Body of pancreas (tissue), 4 donors: ENCODE data around the gene NMRAL1. TPM values are rescaled to one million over a fixed set of nuclear protein-coding genes. Genes with fewer than 3 reads are reported as not detected.

Experiments used
- ATAC-seq: fragments of 150-250 bp; one replicate; pipeline ENCODE4 v1.9.1; 2016
- DNase-seq, 4 donors: peaks; one replicate each; pipeline ENCODE4 v3.0.0-alpha.2; 2019
- H3K27ac ChIP-seq, 4 donors: fragments of 200-600 bp; sonication (generic); 1 replicate in 3 of 4; 2 replicates in 1 of 4; pipeline versions ENCODE4 v1.5.1 to v1.6.1; 2016 to 2019; ENCODE audit warnings: mild to moderate bottlenecking in 1 of 4, mixed read lengths in 1 of 4, moderate library complexity in 1 of 4
- H3K27me3 ChIP-seq, 2 donors: fragments of 200-600 bp; sonication (generic); one replicate each; pipeline ENCODE4 v1.6.0; 2016; ENCODE audit warnings: mild to moderate bottlenecking in 1 of 2
- H3K36me3 ChIP-seq, 2 donors: fragments of 200-600 bp; sonication (generic); replicated peaks in 1 of 2; 2 replicates each; pipeline ENCODE4 v1.5.1; 2016; ENCODE audit warnings: low read depth in 2 of 2; ENCODE audit not compliant: insufficient read depth in 1 of 2
- H3K4me1 ChIP-seq: fragments of 200-600 bp; sonication (generic); one replicate; pipeline ENCODE4 v1.6.0; 2016
- H3K4me3 ChIP-seq, 2 donors: fragments of 200-600 bp; sonication (generic); 1 replicate in 1 of 2; 2 replicates in 1 of 2; pipeline ENCODE4 v1.5.1; 2016 to 2019
- H3K9me3 ChIP-seq, 3 donors: fragments of 200-600 bp; sonication (generic); 1 replicate in 2 of 3; 2 replicates in 1 of 3; pipeline ENCODE4 v1.5.1; 2016
- CTCF ChIP-seq, 7 experiments: fragments of 450-650 bp in 4 of 7; fragments of 200-600 bp in 3 of 7; sonication (generic) in 3 of 7; IDR thresholded peaks; one replicate each; pipeline ENCODE4 v1.5.1; 2016 to 2019; ENCODE audit warnings: antibody characterized with exemption in 7 of 7
- POLR2A ChIP-seq, 3 donors: fragments of 450-650 bp; IDR thresholded peaks; one replicate each; pipeline ENCODE4 v1.6.1; 2016; ENCODE audit warnings: antibody characterized with exemption in 3 of 3, mild to moderate bottlenecking in 2 of 3
- WGBS, 2 donors: methylation state at CpG; one replicate each; pipeline ENCODE4 v1.1.5; 2017; 5-methylcytosine and 5-hydroxymethylcytosine counted together
- intact Hi-C: fragments of 100-400 bp; cut with DNase I; formaldehyde crosslinking; loops from one replicate; pipeline ENCODE4 v1.15.1; 2023
- total RNA-seq, 2 donors: library from RNA; depleted of rRNA; stranded (reverse); fragments of >200 nt; gene quantifications; one replicate each; pipeline ENCODE4 v1.1.0, GENCODE V29; 2016

Gene NMRAL1
- total RNA-seq, 2 donors from 2014 or later = 36.3 to 43.8 TPM

GRCh38 chr16:4510747-4511426 is 36.5 kb upstream of the NMRAL1 start:
- Histone ChIP-seq H3K9me3 (no peaks in the 10 kb centered on the region), H3K36me3 (peaks cover 7 to 24% of the 10 kb centered on the region in 2 donors), H3K4me1 (peaks cover 29% of the 10 kb centered on the region), H3K27ac (peak overlapping the region in 2 of 4 donors; percentile 10 to 17), H3K4me3 (no peak overlapping the region), H3K27me3 (no peaks in the 10 kb centered on the region)
- ATAC-seq (no peak), DNase-seq (no peak)
- WGBS, 2 donors = 62 to 75% methylated on average over 14 of the region's 14 CpGs
- TF ChIP-seq CTCF (IDR thresholded peaks at IDR 0.05) (no peak), POLR2A (IDR thresholded peaks at IDR 0.05) (no peak)
- intact Hi-C loops = loop anchor here (5.0 to 10.0 kb wide), 2 partner anchors 41 to 74 kb away; no protein-coding TSS in a partner anchor

GRCh38 chr16:4510131-4510530 is 35.7 kb upstream of the NMRAL1 start:
- 65 to 70% methylated on average over 5 of the region's 5 CpGs for WGBS, 2 donors
- intact Hi-C loops = loop anchor here (5.0 to 10.0 kb wide), 2 partner anchors 42 to 75 kb away; no protein-coding TSS in a partner anchor
- DNase-seq (no peak), ATAC-seq (no peak)
- H3K27me3 ChIP-seq = no peaks in the 10 kb centered on the region
- no peaks in the 10 kb centered on the region for H3K9me3 ChIP-seq
- H3K4me3 ChIP-seq = no peak overlapping the region
- H3K27ac ChIP-seq = no peak overlapping the region
- peaks cover 7 to 24% of the 10 kb centered on the region in 2 donors for H3K36me3 ChIP-seq
- no peak for TF ChIP-seq CTCF (IDR thresholded peaks at IDR 0.05)
- TF ChIP-seq POLR2A (IDR thresholded peaks at IDR 0.05) = no peak
- H3K4me1 ChIP-seq = peaks cover 25% of the 10 kb centered on the region

GRCh38 chr16:4509420-4509819 is 35.0 kb upstream of the NMRAL1 start:
- Histone ChIP-seq H3K36me3 (peaks cover 7 to 24% of the 10 kb centered on the region in 2 donors), H3K4me1 (peaks cover 18% of the 10 kb centered on the region), H3K9me3 (no peaks in the 10 kb centered on the region), H3K4me3 (no peak overlapping the region), H3K27me3 (no peaks in the 10 kb centered on the region), H3K27ac (no peak overlapping the region)
- intact Hi-C loops = no loop called here
- DNase-seq = no peak
- no peak for TF ChIP-seq CTCF (IDR thresholded peaks at IDR 0.05)
- no peak for TF ChIP-seq POLR2A (IDR thresholded peaks at IDR 0.05)
- ATAC-seq = no peak
- WGBS, 2 donors = 91 to 92% methylated on average over 2 to 8 of the region's 8 CpGs

- Histone ChIP-seq H3K27me3 (no peaks in the 10 kb centered on the region), H3K27ac (no peak overlapping the region), H3K36me3 (peaks cover 7 to 24% of the 10 kb centered on the region in 2 donors), H3K4me3 (no peak overlapping the region), H3K4me1 (peaks cover 12% of the 10 kb centered on the region), H3K9me3 (no peaks in the 10 kb centered on the region)
- intact Hi-C loops = no loop called here
- ATAC-seq (no peak), DNase-seq (no peak)
- WGBS, 2 donors = 88% methylated on average over 3 of the region's 3 CpGs; no CpG with 5 or more reads in 1 of the 2 donors
- TF ChIP-seq POLR2A (IDR thresholded peaks at IDR 0.05) (no peak), CTCF (IDR thresholded peaks at IDR 0.05) (no peak)
These were observed 34.4 kb upstream of the NMRAL1 start for GRCh38 chr16:4508806-4509205.
